ENCODE results near the gene TRPM1. TPM values are rescaled to one million over a fixed set of nuclear protein-coding genes. Genes with fewer than 3 reads are reported as not detected.

The TRPM1 gene
- total RNA-seq, 2 experiments from 2014 or later = not detected

- Mint-ChIP-seq H3K4me3 (no peak overlapping the region), H3K9me3 (no peaks in the 10 kb centered on the region), H3K36me3 (ENCODE audit: low read depth) (no peaks in the 10 kb centered on the region), H3K4me1 (peaks cover 2% of the 10 kb centered on the region), H3K27ac (no peak overlapping the region), H3K27me3 (peaks cover 38% of the 10 kb centered on the region)
- ChIA-PET POLR2A (no interaction called here), CTCF (no interaction called here)
- no peak for DNase-seq
Observed at GRCh38 chr15:31025996-31026395, 75.5 kb downstream of the TRPM1 start.

GRCh38 chr15:31024979-31025378, 76.5 kb downstream of the TRPM1 start:
- H3K9me3 Mint-ChIP-seq = no peaks in the 10 kb centered on the region
- no peak for DNase-seq
- no peaks in the 10 kb centered on the region for H3K36me3 Mint-ChIP-seq (ENCODE audit: low read depth)
- ChIA-PET POLR2A (no interaction called here), CTCF (no interaction called here)
- no peak overlapping the region for H3K4me3 Mint-ChIP-seq
- H3K27me3 Mint-ChIP-seq = peaks cover 36% of the 10 kb centered on the region
- no peak overlapping the region for H3K27ac Mint-ChIP-seq
- peaks cover 2% of the 10 kb centered on the region for H3K4me1 Mint-ChIP-seq

- H3K4me1 Mint-ChIP-seq = peaks cover 2% of the 10 kb centered on the region
- H3K27ac Mint-ChIP-seq = no peak overlapping the region
- ChIA-PET POLR2A (no interaction called here), CTCF (no interaction called here)
- no peaks in the 10 kb centered on the region for H3K9me3 Mint-ChIP-seq
- H3K4me3 Mint-ChIP-seq = no peak overlapping the region
- peaks cover 32% of the 10 kb centered on the region for H3K27me3 Mint-ChIP-seq
- no peaks in the 10 kb centered on the region for H3K36me3 Mint-ChIP-seq (ENCODE audit: low read depth)
- no peak for DNase-seq
Observed at GRCh38 chr15:31024330-31024729, 77.2 kb downstream of the TRPM1 start.

GRCh38 chr15:31023841-31024240, 77.7 kb downstream of the TRPM1 start:
- H3K4me1 Mint-ChIP-seq = peaks cover 2% of the 10 kb centered on the region
- no peak overlapping the region for H3K27ac Mint-ChIP-seq
- H3K9me3 Mint-ChIP-seq = no peaks in the 10 kb centered on the region
- DNase-seq = no peak
- no peak overlapping the region for H3K4me3 Mint-ChIP-seq
- H3K36me3 Mint-ChIP-seq (ENCODE audit: low read depth) = no peaks in the 10 kb centered on the region
- H3K27me3 Mint-ChIP-seq = peaks cover 27% of the 10 kb centered on the region
- POLR2A ChIA-PET = no interaction called here
- CTCF ChIA-PET = no interaction called here

GRCh38 chr15:31021067-31021665, 80.4 kb downstream of the TRPM1 start:
- DNase-seq = no peak
- Mint-ChIP-seq H3K4me3 (no peak overlapping the region), H3K4me1 (peaks cover 2% of the 10 kb centered on the region), H3K27ac (no peak overlapping the region), H3K9me3 (no peaks in the 10 kb centered on the region), H3K36me3 (ENCODE audit: low read depth) (no peaks in the 10 kb centered on the region), H3K27me3 (peaks cover 18% of the 10 kb centered on the region)
- ChIA-PET POLR2A (interaction anchor here (0.6 kb wide), 1 partner anchor 9 kb away, joined by 3 read pairs; no protein-coding TSS in a partner anchor), CTCF (interaction anchor here (0.7 kb wide), 1 partner anchor 24 kb away, joined by 3 read pairs; no protein-coding TSS in a partner anchor)

GRCh38 chr15:31020542-31020941, 81.0 kb downstream of the TRPM1 start:
- H3K27me3 Mint-ChIP-seq = peaks cover 20% of the 10 kb centered on the region
- no peaks in the 10 kb centered on the region for H3K36me3 Mint-ChIP-seq (ENCODE audit: low read depth)
- no peaks in the 10 kb centered on the region for H3K9me3 Mint-ChIP-seq
- no peak overlapping the region for H3K27ac Mint-ChIP-seq
- no peak for DNase-seq
- no peak overlapping the region for H3K4me3 Mint-ChIP-seq
- ChIA-PET POLR2A (no interaction called here), CTCF (no interaction called here)
- peaks cover 2% of the 10 kb centered on the region for H3K4me1 Mint-ChIP-seq

GRCh38 chr15:31019986-31020385, 81.5 kb downstream of the TRPM1 start:
- DNase-seq = no peak
- Mint-ChIP-seq H3K9me3 (no peaks in the 10 kb centered on the region), H3K36me3 (ENCODE audit: low read depth) (no peaks in the 10 kb centered on the region), H3K4me1 (peaks cover 4% of the 10 kb centered on the region), H3K27me3 (peaks cover 20% of the 10 kb centered on the region), H3K27ac (no peak overlapping the region), H3K4me3 (no peak overlapping the region)
- POLR2A ChIA-PET = no interaction called here
- CTCF ChIA-PET = no interaction called here

- DNase-seq = no peak
- H3K9me3 Mint-ChIP-seq = peaks cover 7% of the 10 kb centered on the region
- peaks cover 16% of the 10 kb centered on the region for H3K4me1 Mint-ChIP-seq
- no peak overlapping the region for H3K27ac Mint-ChIP-seq
- ChIA-PET CTCF (interaction anchor here (0.6 to 1.6 kb wide), 2 partner anchors 29 to 111 kb away, joined by 3 to 4 read pairs; no protein-coding TSS in a partner anchor), POLR2A (interaction anchor here (0.9 kb wide), 1 partner anchor 26 kb away, joined by 3 read pairs; the partner anchor contains the start of gene MTMR10)
- no peak overlapping the region for H3K4me3 Mint-ChIP-seq
- H3K27me3 Mint-ChIP-seq = peaks cover 28% of the 10 kb centered on the region
- H3K36me3 Mint-ChIP-seq (ENCODE audit: low read depth) = peaks cover 11% of the 10 kb centered on the region
Observed at GRCh38 chr15:31017311-31017710, 84.2 kb downstream of the TRPM1 start.

- CTCF ChIA-PET = no interaction called here
- Mint-ChIP-seq H3K4me1 (peaks cover 16% of the 10 kb centered on the region), H3K27ac (no peak overlapping the region), H3K27me3 (peaks cover 30% of the 10 kb centered on the region), H3K4me3 (no peak overlapping the region), H3K9me3 (peaks cover 13% of the 10 kb centered on the region), H3K36me3 (ENCODE audit: low read depth) (peaks cover 12% of the 10 kb centered on the region)
- no peak for DNase-seq
- POLR2A ChIA-PET = interaction anchor here (0.9 kb wide), 1 partner anchor 25 kb away, joined by 3 read pairs; the partner anchor contains the start of gene MTMR10
Observed at GRCh38 chr15:31016446-31016915, 85.0 kb downstream of the TRPM1 start.

GRCh38 chr15:31014608-31014925, 87.0 kb downstream of the TRPM1 start:
- Mint-ChIP-seq H3K36me3 (ENCODE audit: low read depth) (peaks cover 12% of the 10 kb centered on the region), H3K27me3 (peaks cover 35% of the 10 kb centered on the region), H3K9me3 (peaks cover 13% of the 10 kb centered on the region), H3K27ac (no peak overlapping the region), H3K4me3 (no peak overlapping the region), H3K4me1 (peaks cover 17% of the 10 kb centered on the region)
- DNase-seq = no peak
- POLR2A ChIA-PET = interaction anchor here (1.4 kb wide), 2 partner anchors 9 to 23 kb away, joined by 6 to 9 read pairs; partner anchors contain the start of gene MTMR10
- CTCF ChIA-PET = interaction anchor here (1.6 kb wide), 1 partner anchor 50 kb away, joined by 3 read pairs; no protein-coding TSS in a partner anchor

GRCh38 chr15:31013863-31014607, 87.5 kb downstream of the TRPM1 start:
- no peak for DNase-seq
- no peak overlapping the region for H3K27ac Mint-ChIP-seq
- H3K4me3 Mint-ChIP-seq = no peak overlapping the region

GRCh38 chr15:31012455-31012854, 89.1 kb downstream of the TRPM1 start:
- ChIA-PET POLR2A (interaction anchor here (1.3 kb wide), 1 partner anchor 20 kb away, joined by 4 read pairs; the partner anchor contains the start of gene MTMR10), CTCF (no interaction called here)
- H3K27ac Mint-ChIP-seq = no peak overlapping the region

More at GRCh38 chr15:31013863-31014607, 87.5 kb downstream of the TRPM1 start:
- Mint-ChIP-seq H3K9me3 (peaks cover 13% of the 10 kb centered on the region), H3K27me3 (peaks cover 38% of the 10 kb centered on the region), H3K4me1 (peaks cover 21% of the 10 kb centered on the region), H3K36me3 (ENCODE audit: low read depth) (peaks cover 12% of the 10 kb centered on the region)
- CTCF ChIA-PET = interaction anchor here (1.1 to 1.6 kb wide), 2 partner anchors 22 to 50 kb away, joined by 3 to 4 read pairs; partner anchors contain the start of gene MTMR10
- POLR2A ChIA-PET = interaction anchor here (1.4 kb wide), 2 partner anchors 8 to 22 kb away, joined by 6 to 9 read pairs; partner anchors contain the start of gene MTMR10

GRCh38 chr15:31010036-31010435, 91.5 kb downstream of the TRPM1 start:
- H3K9me3 Mint-ChIP-seq = peaks cover 13% of the 10 kb centered on the region
- ChIA-PET POLR2A (no interaction called here), CTCF (no interaction called here)
- peaks cover 13% of the 10 kb centered on the region for H3K36me3 Mint-ChIP-seq (ENCODE audit: low read depth)
- H3K27ac Mint-ChIP-seq = no peak overlapping the region
- no peak for DNase-seq
- no peak overlapping the region for H3K4me3 Mint-ChIP-seq
- peaks cover 52% of the 10 kb centered on the region for H3K27me3 Mint-ChIP-seq
- H3K4me1 Mint-ChIP-seq = peaks cover 33% of the 10 kb centered on the region

More at GRCh38 chr15:31012455-31012854, 89.1 kb downstream of the TRPM1 start:
- DNase-seq = no peak
- H3K36me3 Mint-ChIP-seq (ENCODE audit: low read depth) = peaks cover 12% of the 10 kb centered on the region
- peaks cover 43% of the 10 kb centered on the region for H3K27me3 Mint-ChIP-seq
- H3K9me3 Mint-ChIP-seq = peaks cover 13% of the 10 kb centered on the region
- H3K4me3 Mint-ChIP-seq = no peak overlapping the region
- peaks cover 26% of the 10 kb centered on the region for H3K4me1 Mint-ChIP-seq
